Measurements from ENCODE around the gene TRIP13. TPM values are rescaled to one million over a fixed set of nuclear protein-coding genes. Genes with fewer than 3 reads are reported as not detected.

TRIP13 gene
- total and polyA plus RNA-seq, 2 experiments from 2014 or later: 42.5 to 44.8 TPM

- TF ChIP-seq CTCF (conservative IDR thresholded peaks at IDR 0.05; ENCODE audit: low read depth in 2 of 2): no peak
- TF ChIP-seq REST (IDR thresholded peaks at IDR 0.05; ENCODE audit: unreplicated experiment): no peak
- TF ChIP-seq JUNB (IDR thresholded peaks at IDR 0.05; ENCODE audit: unreplicated experiment): no peak
- no peak for TF ChIP-seq ZNF114 (CRISPR knock-in tag; IDR thresholded peaks at IDR 0.05)
- TF ChIP-seq POLR2AphosphoS5 (IDR thresholded peaks at IDR 0.05; ENCODE audit: low read depth): no peak
- TF ChIP-seq ETS1 (IDR thresholded peaks at IDR 0.05): no peak
- no peak for TF ChIP-seq STAT1 (IDR thresholded peaks at IDR 0.05; ENCODE audit: unreplicated experiment)
- no peak for TF ChIP-seq NANOG (IDR thresholded peaks at IDR 0.05; ENCODE audit: borderline replicate concordance)
- TF ChIP-seq CREB1 (CRISPR knock-in tag; IDR thresholded peaks at IDR 0.05; ENCODE audit: low read depth): no peak
Observed at GRCh38 chr5:893137-893506, 438 bp downstream of the TRIP13 start (continued).

- no peak overlapping the region for H3K27ac ChIP-seq (ENCODE audit: low read depth)
- peaks cover 17% of the 10 kb centered on the region for H3K4me1 Mint-ChIP-seq
- no peak for ATAC-seq
- H3K4me3 Mint-ChIP-seq: peak overlapping the region; percentile 90
- no peaks in the 10 kb centered on the region for H3K9me3 Mint-ChIP-seq
- H3K9me2 ChIP-seq (ENCODE audit: insufficient read depth): no peaks in the 10 kb centered on the region
- H3K27me3 ChIP-seq (ENCODE audit: insufficient read depth): no peaks in the 10 kb centered on the region
- peaks cover 26% of the 10 kb centered on the region for H4K20me1 ChIP-seq (replicated peaks; ENCODE audit: insufficient read depth)
- DNase-seq (ENCODE audit: low spot score): no peak
- peak overlapping the region; percentile 92 for H3K4me3 ChIP-seq
- H3F3A ChIP-seq (replicated peaks; ENCODE audit: low read depth): 0 out of 2 replicates have a peak, but pooled peaks cover 6% of the 10 kb centered on the region
- peaks cover 45% of the 10 kb centered on the region for H3K36me3 ChIP-seq (ENCODE audit: insufficient read depth)
- peaks cover 8% of the 10 kb centered on the region for H3K27me3 Mint-ChIP-seq (ENCODE audit: insufficient read depth, low read depth, poor library complexity)
- H3K4me2 ChIP-seq: peak overlapping the region; percentile 95
- peaks cover 71% of the 10 kb centered on the region for H3K79me2 ChIP-seq (replicated peaks; ENCODE audit: insufficient read depth)
- peaks cover 14% of the 10 kb centered on the region; the same call in 1 of the 2 replicates for H3K4me1 ChIP-seq (ENCODE audit: insufficient read depth)
- peaks cover 67% of the 10 kb centered on the region for H3K36me3 Mint-ChIP-seq (ENCODE audit: low read depth)
- peak overlapping the region; percentile 81; the same call in 1 of the 2 replicates for H3K27ac Mint-ChIP-seq
- H2AFZ ChIP-seq: peak overlapping the region; percentile 76; the same call in 1 of the 2 replicates
- TF ChIP-seq NANOG (IDR thresholded peaks at IDR 0.05; ENCODE audit: borderline replicate concordance) (no peak), STAT1 (IDR thresholded peaks at IDR 0.05; ENCODE audit: unreplicated experiment) (no peak), CTCF (conservative IDR thresholded peaks at IDR 0.05; ENCODE audit: low read depth in 2 of 2) (no peak), ETS1 (IDR thresholded peaks at IDR 0.05) (no peak), JUNB (IDR thresholded peaks at IDR 0.05; ENCODE audit: unreplicated experiment) (no peak), ZNF331 (CRISPR knock-in tag; IDR thresholded peaks at IDR 0.05; ENCODE audit: low read depth) (no peak)
Observed at GRCh38 chr5:893711-894110, 1.0 kb downstream of the TRIP13 start.
